NCI-H1694 (cell line): ENCODE results near the gene NSD1.
"Not testable (repeated sequence)": the region's sequence is repeated elsewhere in the genome, so short reads cannot be mapped to it uniquely, and the experiment has no call there.

Experiments
- DNase-seq: peaks from one replicate; lab custom pipeline; 2025; lab: John Stamatoyannopoulos, UW

The NSD1 gene

DNA sequence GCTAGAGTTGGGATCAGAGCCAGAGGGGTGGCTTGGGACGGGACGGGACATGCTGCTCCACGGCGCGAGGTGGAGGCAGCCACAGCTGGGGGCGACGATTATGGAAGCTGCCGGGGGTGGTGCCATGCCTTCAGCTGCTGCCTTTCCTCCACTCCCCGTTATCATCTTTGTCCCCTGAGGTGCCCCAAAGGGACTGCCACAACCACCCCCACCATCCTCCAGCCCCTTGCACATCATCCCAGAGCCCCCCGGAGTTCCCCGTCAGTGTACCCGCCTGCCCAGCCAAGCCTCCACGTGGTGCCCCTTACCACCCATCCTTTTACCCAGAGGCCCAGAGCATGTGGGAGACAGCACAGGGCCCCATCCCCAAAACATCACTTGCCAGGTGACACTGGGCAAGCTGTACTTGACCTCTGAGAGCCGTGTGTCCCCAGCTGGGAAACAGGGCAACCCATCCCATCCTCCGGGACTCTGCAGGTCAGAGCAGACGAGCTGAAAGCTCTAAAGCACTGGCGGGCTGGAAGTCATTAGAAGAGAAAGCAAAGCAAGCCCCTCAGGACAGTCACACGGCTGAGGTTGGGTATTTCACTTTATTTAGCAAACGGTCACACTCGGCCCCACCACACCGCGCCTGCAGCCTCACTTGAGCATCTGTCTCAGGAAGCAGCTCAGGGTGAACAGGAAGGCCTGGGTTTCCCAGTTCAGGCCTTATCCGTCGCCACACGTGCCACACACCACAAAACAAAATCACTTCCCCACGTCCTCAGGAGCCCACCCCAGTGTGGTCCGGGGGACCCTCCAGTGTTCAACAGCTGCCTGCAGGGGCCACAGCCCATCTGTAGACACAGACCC is 197.6 kb downstream of the NSD1 start:
- no peak for DNase-seq

DNA sequence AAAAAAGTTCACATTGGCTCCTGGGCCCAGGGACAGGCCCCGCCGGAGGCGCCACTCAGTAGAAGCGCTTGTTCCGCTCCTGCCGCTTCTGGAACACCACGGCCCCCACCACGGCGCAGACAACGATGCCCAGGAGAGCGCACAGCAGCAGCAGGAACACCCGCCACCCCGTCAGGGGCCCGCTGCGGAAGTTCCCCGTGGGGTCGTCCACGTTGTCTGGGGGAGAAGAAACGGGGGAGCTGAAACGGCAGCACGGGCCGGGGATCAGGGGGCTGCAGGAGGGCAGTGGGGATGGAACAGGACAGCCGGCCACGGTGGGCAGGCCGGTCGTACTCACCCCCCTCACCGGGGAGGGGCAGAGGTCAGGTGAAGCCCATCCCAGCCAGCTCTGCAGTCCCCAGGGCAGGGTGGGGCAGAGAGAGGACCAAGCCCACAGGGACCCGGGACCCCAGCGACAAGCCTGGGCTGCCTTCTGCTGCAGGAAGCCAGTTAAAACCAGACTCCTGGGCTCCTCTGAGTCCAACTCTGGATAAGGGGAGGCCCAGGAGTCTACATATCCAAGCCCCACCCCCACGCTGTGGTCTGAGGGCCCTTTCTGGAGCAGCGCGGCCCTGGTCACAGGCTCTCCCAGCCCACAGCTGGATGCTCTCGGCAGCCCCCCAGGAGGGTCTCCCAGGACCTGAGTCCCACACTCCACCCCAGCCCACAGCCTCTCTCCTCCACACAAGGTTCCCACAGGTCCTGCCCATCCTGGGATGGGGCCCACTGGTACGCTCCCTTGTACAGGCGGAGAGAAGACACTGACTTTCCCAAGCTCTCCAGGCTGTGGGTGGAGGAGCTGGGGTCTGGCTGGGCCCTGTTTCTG is 198.7 kb downstream of the NSD1 start:
- DNase-seq: no peak

GRCh38 chr5:177332896-177333260 is 199.3 kb downstream of the NSD1 start:
- DNase-seq: no peak

GRCh38 chr5:177333420-177334154 is 200.0 kb downstream of the NSD1 start:
- no peak for DNase-seq

DNA sequence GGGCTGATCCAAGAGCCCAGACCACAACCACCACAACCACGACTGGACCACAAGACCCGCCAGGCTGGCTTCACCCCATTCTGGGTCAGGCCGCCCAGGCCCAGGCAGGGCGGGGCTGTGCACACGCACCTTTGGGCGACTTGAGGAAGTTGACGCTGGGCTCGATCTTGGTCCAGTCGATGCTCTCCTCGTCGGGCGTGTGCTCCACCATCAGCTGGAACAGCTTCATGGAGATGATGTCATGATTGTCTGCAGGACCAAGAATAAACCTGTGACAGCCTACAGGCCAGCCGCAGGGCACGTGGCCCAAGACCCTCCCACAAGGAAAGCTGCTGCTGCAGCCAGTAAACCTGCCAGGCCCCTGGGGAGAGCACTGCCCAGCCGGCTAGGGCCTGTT is 200.6 kb downstream of the NSD1 start:
- no peak for DNase-seq

GRCh38 chr5:177334781-177335700 is 201.5 kb downstream of the NSD1 start:
- no peak for DNase-seq

GRCh38 chr5:177335701-177336065 is 202.1 kb downstream of the NSD1 start:
- no peak for DNase-seq

DNA sequence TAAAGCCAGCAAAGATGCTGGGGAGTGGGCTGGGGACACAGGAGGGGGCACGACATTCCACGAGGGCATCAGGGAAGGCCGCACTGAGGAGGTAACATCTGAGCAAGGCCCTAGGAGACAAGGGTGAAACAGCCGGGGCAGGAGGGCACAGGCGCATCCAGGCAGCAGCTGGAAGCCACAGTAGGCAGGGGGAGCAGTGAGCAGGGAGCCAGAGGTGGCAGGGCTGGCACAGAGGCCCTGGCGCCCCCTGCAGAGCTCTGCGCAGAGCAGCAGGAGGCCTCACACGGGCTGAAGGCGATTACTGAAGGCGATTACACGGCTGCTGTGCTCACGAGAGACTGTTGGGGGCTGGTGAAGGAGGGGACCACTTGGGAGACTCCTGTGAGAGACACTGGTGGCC is 202.5 kb downstream of the NSD1 start:
- peak; percentile 58 for DNase-seq

GRCh38 chr5:177336603-177337494 is 203.3 kb downstream of the NSD1 start:
- DNase-seq: no peak

DNA sequence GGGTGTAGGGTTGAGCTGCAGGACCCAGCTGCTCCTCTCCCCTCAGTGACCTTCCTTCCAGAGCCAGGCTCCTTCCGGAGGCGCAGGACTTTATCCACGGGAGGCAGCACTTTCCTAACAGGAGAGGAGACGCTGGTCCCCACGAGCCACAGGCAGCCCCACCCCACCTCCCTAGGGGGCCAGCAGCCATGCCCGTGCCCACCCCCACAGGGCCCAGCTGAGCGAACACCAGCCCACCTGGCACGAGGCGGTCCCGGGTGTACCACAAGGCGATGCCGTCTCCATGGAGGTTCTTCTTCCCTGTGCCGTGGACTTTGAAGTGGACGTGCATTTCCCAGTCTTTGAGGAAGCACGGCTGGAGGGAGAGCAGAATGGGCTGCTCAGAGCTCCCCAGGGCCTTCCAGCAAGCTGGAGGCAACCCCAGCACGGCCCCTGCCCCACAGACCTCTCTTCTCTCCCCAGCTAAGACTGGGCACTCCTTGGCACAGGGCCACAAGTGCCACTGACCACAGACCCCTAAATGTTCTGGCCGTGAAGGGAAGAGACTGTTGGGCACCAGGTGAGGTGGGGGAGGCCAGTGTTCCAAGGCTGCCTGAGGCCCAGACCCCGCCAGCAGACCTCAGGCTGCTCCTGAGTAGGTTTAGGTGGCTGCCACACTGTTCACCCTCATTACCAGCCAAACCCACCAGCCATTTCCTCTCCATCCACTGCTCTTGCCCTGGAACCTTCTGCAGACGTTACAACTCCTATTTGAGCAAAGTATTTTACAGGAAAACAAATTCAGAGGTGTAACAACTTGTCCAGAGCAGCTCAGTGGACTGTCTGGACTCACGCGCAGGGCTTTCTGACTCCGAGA is 204.9 kb downstream of the NSD1 start:
- DNase-seq: no peak

GRCh38 chr5:177339107-177339638 is 205.6 kb downstream of the NSD1 start:
- DNase-seq: no peak

GRCh38 chr5:177343000-177343399 is 209.4 kb downstream of the NSD1 start:
- not testable (repeated sequence) for DNase-seq

DNA sequence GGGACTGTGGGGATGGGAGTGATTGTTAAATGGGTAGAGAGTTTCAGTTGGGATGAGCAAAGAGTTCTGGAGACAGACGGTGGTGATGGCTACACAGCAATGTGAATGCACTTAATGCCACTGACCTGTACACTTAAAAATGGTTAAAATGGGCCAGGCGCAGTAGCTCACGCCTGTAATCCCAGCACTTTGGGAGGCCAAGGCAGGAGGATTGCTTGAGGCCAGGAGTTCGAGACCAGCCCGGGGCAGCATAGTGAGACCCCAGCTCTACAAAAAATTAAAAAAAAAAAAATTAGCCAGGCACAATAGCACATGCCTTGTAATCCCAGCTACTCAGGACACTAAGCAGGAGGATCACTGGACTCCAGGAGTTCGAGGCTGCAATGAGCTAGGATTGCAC is 210.2 kb downstream of the NSD1 start:
- DNase-seq: no peak

DNA sequence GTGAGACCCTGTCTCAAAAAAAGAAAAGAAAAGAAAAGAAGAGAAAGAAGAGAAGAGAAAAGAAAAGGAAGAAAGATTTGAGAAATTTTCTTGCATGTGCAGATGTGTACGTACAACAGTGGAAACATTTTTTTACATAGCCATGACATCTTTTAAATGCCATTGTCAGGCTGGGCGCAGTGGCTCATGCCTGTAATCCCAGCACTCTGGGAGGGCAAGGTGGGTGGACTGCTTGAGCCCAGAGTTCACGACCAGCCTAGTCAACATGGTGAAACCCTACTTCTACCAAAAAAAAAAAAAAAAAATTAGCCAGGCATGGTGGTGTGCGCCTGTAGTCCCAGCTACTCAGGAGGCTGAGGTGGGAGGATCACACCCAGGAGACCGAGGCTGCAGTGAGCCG is 211.3 kb downstream of the NSD1 start:
- DNase-seq: no peak

DNA sequence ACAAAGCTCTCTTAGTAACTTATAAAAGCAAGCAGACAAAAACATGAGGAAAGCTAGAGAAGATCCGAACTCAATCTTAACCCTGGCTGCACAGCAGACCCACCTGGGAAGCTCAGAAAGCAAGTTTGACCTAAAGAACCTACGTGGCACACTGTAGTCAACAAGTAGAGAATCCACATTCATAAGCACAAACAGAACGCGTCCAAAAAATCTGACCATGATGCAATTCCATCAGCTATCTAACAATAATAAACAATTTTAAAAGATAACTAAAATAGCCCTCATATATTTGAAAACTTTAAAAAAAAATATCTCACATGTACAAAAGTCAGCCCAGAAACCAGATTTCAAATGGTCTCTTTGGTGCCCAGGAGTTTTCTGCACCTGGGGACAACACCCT is 213.2 kb downstream of the NSD1 start:
- no peak for DNase-seq

GRCh38 chr5:177347699-177348098 is 214.1 kb downstream of the NSD1 start:
- DNase-seq: no peak

DNA sequence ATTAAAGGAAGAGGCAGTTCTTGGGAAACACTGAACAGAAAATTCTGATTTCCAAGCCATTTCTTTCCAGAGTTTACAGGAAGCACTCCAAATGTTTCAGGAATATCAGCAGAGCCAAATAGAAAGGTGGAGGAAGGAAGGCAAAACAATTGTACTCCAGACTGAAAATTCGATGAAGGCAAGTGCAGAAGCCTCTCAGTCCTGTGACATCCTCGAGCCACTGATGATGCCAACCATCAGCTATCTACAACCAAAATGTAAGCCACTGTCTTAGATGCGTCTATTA is 215.7 kb downstream of the NSD1 start:
- no peak for DNase-seq

- DNase-seq: no peak
Measured at GRCh38 chr5:177349762-177350161, 216.2 kb downstream of the NSD1 start.
